Activated CD4-positive, CD25-positive, alpha-beta regulatory T cell treated with anti-CD3 and anti-CD28 coated beads, Interleukin-2, amount 50 U/mL, for 72 hours (primary cell): ENCODE measurements around the gene NDST3.

Experiments used
- DNase-seq: peaks from one replicate; pipeline ENCODE4 v3.0.0; 2021

NDST3 gene

DNA sequence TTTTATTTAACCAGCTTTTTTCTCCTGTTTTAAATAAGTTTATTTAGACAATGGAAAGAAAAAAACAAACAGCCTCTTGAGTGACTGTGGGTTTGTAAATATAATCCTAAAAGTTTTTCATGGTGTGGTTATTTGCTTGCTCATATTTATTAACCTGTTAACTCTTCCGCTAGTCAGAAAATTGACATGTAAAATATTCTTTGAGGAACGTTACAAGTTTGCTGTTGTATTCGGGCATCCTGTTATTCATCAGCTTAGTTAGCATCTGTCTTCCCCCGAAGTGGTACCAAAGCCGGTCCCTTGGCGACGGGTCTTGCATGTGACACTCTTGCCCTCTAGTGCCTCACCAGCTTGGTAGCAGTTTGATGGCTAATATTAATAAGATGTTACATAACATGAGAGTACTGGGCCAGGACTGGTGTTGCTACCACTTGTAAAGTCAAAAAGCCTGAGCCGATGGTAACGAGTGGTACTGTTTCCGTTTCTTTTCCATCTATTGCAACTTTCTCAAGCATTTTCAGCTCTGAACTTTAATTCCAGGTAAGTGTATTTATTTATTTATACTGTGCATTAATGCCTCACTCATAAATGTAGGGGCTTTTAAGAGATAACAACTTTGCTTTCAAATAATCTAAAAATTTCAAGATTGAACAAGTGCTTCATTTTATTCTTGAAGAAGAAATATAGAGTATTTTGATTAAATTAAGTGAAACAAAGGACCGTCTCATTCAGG lies at the start of gene NDST3:
NDST3 (plus strand) TSS at position 434 of the 733 bp plus-strand sequence. CDS start 19,425 bp downstream, outside the sequence.
- DNase-seq: no peak

DNA sequence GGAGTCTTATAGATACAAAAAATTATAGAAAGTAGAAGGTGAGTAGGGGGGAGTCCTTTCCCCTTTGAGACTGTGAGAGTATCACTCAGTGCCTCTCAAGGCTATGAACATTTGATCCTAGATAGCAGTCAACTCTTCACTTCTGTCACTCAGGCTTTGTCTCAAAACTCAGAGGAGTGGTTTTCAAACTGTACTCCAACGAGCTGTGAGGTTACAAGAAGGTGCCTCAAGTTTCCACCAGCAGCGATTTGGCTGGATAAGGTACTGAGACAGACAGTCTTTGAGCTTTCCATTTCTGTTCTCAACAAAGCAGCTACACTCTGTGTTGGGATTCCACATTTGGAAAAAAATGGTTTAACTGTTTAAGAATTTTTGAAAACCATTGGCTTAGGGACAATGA lies 48.0 kb upstream of the NDST3 start:
- DNase-seq: no peak

DNA sequence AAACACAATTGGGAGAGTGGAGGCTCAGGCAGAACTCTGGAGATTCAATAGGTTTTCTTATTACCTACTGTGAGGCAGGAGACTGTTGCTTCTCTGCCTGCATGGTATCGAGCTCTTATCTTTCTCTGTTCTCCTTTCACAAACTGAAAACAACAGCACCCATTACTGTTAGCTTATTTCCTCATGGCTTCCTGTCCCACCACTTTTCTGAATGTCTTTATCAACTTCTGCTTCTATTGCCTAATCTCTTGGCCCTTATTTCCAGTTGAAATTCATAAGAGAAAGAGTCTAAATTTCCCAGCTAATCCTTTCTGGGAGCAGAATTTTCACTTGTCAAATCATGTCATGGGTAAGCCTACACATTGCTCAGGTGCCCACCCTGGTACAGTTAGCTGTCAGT lies 46.8 kb upstream of the NDST3 start:
- DNase-seq: no peak

DNA sequence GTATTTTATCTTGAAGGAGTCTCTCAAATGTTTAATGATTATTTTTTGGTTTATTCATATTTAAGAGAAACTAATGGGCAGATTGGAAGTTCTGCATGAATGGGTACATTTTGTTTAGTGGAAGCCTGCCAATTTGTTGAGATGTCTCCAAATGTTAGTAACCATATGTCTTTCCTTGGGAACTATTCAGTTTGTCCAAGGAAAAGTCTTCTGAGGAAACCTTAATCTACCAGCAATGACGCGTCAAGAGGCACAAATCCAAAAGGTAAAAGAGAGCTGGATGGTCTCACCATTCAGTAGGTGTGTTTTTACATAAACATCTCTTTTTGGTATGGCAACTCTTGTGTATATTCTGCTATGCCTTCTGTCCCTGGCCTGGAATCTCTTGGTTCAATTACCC lies 37.4 kb upstream of the NDST3 start:
- DNase-seq: no peak

DNA sequence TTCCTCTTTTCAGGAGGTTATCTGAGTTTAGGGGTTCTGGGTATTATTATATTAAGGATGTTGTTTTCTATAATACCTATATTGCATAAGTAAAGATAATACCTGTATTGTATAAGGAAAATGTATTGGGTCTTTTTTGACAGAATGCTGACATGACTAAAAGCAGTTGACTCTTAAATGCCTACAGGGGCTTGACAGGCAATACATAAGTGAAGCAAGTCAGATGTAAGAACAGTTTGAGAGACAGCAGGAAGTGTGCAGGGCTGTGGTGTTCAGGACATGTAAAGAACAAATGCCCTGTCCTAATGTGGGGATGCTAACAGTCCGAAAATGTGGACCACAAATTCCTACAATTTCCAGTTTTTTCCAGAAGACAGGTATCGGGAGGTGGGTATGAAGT lies 30.2 kb upstream of the NDST3 start:
- no peak for DNase-seq

DNA sequence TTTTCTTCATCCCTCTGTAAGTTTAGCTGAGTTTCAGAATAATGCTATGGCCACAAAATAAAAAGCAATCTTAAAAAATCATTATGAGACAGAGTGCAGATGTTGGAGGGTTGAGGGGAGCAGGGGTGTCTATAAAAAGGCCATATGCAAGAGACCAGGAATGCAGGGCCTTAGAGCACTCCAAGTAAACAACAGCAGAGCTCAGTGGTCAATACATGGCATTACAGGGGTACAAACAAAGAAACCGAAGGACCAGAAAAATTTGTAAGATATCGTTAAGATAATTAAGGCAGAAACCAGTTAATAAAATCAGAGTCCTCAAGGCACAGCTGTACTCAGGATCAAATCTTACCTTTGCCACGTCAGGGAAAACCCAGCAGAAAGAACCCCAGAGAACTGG lies 28.4 kb upstream of the NDST3 start:
- no peak for DNase-seq

DNA sequence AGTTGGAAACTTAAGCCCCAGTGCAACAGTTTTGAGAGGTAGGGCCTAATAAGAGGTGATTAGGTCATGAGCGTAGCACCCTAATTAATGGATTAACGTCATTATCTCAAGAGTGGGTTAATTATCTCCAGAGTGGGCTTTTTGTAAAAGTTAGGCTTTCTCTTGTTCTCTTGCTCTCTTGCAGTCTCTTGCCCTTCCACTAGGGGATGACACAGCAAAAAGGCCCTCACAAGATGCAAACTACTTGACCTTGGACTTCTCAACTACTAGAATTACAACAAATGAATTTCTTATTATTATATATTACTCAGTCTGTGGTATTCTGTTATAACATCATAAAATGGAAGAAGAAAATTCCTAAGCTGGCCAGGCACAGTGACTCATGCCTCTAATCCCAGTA lies 22.1 kb upstream of the NDST3 start:
- DNase-seq: no peak

DNA sequence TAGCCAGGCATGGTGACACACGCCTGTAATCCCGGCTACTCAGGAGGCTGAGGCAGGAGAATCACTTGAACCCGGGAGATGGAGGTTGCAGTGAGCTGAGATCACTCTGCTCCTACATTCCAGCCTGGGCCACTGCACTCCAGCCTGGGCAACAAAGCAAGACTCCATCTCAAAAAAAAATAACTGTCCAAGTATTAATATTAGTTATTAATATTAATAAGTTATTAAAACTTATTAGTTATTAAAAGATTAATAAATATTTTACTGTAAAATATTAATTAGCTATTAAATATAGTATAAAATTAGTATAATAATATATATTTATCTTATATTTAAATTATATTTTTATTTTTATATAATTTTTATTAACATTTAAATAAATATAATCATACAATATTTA lies 19.5 kb upstream of the NDST3 start:
- DNase-seq: no peak

DNA sequence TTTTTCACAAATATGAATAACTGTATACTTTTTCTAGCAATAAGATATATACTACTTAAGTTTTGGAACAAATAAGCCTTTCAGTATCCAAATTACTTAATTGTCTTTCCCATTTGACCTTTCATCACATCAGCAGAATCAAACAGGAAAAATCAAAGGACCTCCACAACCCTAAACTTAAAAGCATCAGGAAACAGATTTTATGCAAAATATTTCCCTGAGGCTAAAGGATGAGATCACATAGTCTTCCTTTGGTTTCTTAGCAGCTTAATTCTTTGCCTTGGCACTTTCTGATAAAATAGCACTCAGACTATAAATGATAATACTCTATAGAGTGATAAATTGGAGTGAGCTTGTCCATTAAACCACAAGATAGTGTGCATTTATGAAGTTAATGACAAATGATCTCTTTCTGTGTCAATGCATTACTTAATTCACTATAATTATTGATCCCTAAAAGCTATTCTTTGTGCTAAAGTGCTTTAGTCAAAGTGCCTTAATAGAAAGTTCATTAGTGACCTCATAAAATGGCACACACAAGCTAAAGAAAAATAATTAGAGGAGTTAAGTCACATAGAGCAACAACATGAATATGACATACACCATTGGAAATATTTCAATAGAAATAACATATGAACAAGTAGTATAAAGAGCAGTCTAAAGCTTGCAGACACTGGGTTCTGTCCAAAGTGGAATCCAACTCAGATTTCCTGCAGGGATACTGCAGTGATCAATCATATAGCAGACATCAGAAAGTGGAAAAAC lies 15.7 kb upstream of the NDST3 start:
- DNase-seq: no peak

DNA sequence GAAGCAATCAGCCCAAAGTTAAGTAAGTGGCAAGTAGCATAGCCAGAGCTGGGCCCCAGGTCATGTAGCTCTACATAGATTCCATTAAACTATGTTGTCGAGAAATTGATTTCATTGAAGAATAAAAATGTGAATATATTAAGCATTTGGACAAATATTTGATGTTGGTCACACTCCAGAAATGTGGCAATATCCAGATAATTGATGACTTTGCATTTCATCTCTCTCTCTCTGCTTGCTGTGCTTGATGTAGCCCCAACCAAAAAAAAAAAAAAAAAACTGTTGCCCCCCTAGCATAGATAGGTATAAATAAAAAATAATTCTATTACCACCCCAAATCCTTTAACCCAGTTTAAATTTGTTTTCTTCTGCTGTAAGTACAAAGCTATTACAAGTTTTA lies 7.5 kb upstream of the NDST3 start:
- DNase-seq: no peak

DNA sequence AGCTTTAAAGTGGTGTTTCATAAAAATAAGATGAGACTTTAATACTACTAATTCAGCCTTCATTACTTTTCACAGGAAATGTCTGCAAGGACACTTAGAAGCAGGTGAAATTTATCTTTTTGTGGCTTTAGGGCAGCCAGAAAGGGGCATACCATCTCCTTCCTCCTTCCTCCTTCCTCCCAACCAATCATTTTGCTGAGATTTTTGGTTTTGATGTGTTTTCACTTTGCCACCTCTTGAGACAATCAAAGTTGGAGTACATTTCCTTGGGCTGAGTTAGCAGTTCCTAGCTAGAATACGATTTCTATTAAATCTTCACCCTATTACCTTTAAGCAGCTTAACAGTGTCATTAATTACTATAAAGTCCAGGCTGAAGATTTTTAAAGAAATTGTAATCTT lies 5.1 kb upstream of the NDST3 start:
- DNase-seq: no peak

DNA sequence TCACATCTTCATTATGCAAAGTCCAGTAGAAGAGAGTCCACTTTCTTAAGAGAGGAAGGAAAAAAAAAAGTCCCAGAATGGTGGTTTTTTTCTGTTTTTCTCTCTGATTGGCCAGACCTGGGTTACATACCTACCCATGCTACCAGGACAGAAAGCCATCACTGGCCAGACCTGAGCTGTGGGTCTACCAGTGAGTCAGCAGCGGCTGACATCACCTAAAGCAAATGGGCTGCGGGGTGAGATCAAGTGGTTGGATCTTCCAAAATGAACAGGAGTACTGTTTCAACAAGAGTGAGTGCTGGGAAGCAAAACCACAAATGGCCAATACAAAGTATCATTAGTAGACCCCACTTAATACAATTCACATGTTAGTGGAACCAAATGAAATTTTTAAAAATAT lies 1.6 kb upstream of the NDST3 start:
- DNase-seq: no peak

DNA sequence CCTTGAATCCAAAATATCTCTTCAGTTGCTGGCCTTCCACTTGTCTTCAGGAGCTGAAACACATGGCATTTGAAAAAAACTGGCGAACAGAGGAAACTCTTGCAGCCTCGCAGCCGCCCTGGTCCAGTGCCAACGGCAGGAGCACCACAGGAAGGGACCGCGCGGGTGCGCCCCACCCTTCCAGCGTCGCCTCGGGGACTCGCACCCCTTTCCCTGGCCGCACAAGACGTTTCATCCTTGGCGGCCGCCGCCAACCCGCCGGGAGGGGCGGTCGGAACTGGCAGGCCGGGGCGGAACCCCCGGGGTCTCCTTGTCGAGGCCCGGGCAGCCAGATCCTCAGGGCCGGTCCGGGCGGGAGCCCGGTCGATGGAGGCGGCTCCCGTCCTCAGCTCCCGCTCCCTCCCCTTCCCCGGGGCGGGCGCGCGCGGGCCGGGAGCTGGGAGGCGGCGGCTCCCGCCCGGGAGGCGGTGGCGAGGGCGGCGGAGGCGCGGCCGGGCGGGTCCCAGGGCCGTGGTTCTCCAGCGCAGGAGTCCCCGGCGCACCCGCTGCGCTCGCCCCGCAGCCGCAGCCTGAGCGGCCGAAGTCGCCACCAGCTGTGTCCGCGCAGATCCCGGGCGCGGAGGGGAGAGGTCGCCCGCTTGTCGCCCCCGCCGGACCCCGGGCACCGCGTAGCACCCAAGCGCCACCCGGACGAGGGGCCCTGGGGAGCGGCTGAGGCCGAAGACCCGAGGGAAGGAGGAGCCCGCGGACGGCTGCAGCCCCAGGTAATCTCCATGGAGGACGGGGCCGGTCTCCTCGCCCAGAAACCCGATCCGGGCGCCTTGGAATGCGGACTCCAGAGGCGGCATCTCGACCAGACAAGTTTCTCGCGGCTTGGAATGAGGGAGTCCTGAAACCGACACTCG lies 886 bp upstream of the NDST3 start:
- no peak for DNase-seq

DNA sequence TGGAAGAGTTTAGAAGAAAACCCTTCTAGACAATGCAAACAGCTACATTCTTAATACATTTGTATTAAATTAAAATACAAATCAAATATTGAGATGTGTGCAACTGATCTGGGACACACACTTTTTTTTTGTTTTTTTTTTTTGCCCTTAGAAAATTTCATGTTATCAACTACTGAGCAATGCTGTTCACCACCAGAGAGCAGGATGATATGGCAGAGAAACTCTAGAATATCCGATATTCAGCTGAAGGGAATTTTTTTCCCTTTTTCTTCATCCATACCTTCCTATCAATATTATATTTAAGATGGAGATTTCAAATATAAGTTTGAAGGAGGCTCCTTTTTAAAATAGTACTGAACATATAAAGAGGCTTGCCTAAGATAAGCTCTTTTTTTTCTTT lies 1.0 kb downstream of the NDST3 start:
- no peak for DNase-seq

DNA sequence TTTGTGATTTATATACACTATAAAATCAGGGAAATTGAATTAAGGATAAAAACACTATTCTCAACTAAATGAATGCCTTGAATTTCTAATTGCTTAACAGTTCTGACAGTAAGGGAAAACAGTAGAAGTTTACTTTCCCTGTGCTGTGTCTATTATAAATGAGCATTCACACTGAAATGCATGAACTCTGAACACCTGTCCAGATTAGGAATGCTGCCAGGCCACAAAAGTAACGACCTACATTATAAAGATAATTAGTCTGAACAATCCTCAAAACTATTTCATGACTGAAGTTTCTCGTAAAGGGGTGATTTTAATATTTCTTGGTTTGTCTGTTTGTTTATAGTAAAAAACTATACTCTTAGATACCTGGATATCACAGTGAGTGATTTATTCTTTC lies 2.0 kb downstream of the NDST3 start:
- DNase-seq: no peak

DNA sequence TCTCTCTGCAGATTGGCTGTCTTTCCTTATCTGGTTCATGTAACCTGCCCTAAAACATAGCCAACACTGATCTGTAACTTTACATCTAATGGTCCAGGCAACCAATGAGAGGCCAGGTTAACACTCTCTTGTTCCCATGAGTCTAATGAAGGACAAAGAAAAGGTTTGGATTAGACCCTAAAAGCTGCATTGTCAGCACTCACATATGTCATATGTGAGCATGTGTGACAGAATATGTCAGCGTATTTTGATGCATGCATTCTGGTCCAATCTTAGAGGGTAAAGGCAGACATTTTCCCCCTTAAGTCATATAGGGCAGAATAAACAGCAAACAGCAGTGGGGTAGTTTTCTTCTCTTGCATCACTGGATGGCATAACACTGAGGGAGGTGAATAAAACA lies 3.7 kb downstream of the NDST3 start:
- no peak for DNase-seq

DNA sequence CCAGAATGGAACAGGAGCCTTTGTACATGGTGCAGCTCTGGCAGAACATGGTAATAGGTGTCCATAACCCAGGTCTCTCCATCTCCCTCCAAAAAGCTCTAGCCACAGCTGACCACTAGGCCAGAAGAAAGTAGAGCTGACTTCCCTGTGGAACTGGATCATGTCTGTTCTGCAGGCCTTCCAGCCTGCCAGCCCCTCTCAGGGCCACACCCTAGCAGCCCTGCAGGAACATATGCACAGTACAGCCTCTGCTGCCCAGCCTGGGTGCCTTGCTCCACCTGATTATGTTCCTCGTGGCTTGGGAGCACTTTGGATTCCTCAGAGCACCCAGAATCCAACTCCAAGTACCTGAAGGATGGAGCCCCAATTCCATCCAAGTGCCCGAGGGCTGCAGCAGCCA lies 12.0 kb downstream of the NDST3 start:
- no peak for DNase-seq

DNA sequence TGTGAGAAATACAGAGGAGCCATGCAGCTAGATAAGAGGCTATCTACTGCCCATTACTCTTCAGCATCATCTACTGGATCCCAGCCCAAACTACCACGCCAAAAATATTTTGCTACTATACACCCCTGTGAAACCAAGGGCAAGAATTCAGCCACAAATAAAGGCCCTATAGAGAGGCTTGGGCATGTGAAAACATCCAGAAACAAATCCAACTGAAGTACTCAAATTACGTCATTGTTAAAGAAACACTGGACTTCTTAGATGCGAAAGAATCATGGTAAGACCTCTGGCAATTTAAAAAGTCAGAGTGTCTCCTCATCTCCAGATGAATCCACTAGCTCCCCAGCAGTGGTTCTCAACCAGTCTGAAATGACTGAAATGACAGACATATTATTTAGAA lies 12.8 kb downstream of the NDST3 start:
- no peak for DNase-seq

DNA sequence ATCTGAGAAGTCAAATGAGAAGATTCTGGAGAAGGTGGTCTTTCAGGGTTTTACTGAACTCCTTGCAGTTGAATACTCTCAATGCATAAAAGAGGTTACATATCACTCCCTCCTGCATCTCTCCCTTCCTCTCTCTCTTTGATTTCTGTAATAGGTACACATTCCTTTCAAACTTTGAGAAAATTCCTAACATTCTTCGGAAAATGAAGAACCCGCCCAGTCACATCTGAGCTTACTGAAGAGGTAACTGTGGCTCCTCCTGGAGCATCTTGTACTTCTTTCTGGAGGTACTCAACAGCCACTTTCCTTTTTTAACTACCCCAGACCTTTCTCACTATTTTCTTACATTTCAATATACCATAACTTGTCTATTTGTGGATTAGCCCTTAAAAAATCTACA lies 24.7 kb downstream of the NDST3 start:
- no peak for DNase-seq

DNA sequence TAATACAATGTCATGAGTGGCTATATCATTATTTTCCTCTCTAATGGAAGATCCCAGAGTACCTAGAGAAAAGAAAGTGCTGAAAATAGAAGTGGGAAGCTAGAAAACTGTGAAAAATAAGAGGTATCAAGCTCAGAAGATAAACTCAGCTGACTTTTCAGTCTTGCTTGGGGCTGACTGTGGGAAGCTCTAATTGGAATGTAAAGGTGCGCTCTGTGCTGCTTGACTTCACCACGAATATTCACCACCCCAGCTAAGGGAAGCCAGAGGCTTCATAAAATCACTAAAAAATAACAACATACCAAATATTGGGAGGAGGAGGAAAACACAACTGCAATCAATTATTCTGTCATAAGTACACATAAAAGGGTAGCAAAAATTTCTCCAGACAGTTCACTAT lies 25.1 kb downstream of the NDST3 start:
- no peak for DNase-seq

DNA sequence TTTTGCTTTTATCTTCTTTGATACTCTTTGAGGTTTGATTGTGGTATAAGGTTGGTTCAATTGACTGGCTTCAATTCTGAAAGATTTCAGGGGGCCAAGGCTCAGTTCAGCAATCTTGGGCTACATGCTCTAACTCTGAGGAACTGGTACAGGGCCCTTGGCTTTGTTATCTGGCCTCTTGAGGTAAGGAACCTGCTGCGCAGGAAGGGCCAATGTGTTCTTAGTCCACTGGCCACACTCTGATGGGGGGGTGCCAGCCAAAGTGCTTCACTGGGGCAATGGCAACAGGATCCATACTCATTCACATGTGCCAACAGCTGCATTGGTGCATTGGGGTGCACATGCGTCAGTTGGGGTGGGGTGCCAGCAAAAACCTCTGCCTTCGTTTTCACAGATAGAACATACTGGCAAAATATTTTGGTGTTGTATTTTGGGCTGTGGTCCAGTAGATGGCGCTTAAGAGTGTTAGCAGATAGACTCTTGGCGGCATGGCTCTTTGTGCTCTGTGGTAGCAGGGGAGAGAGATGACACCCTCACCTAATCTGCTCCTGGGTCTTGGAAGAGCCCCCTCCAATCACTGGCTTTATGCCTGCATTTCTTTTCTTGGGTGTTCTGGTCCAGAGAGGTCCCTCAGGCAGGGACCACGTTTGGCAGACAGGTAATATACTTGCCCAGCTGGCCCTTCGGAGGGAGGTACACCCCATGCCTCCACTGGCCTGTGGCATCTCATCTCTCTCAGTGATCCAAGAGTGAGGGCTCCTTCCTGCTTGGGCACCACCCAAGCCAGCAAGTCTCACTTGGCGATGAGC lies 42.9 kb downstream of the NDST3 start:
- no peak for DNase-seq

DNA sequence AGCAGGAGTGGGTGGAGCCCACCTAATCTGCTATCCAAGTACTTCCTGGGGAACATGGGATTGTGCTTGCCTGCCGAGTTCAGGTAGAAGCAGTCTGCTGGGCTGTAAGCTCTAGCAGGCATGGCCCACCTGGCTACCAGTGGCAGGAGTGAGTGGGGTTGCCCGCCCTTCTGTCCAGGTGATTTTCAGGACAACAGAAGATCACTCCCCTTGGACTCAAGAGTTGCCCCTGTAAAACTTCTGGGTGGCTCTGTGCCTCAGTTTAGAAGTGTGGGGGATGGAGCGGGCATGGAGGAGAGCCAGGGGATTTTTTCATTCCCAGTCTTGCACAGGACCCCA lies 43.5 kb downstream of the NDST3 start:
- no peak for DNase-seq

DNA sequence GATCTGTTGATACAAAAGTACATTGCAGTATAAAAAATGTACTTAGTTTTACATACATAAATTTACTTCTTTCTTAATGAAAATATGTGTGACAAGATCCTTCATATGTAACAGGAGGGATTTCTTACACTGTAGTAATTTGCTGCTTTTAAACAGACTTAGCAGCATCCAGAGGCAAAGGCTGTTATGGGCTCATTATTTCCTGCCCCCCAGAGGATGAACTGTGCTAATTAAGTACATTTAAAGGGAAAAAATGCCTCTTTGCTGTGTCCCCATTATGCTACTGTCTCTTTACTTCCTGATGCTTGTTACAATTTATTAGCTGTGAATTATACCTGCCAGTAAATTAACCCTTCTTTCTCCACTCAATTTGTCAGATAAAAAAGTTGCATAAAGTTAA lies 47.1 kb downstream of the NDST3 start:
- no peak for DNase-seq
